ENCODE data around the gene LRRC31.

The LRRC31 gene

GRCh38 chr3:169907476-169907875, 37.7 kb upstream of the LRRC31 start:
- no peak for DNase-seq (ENCODE audit: extremely low spot score)
- ChIA-PET CTCF (no interaction called here), POLR2A (no interaction called here)
- TF ChIP-seq ELF4 (IDR thresholded peaks at IDR 0.05) (no peak), SUZ12 (IDR thresholded peaks at IDR 0.05) (no peak), CTBP1 (IDR thresholded peaks at IDR 0.05; ENCODE audit: borderline replicate concordance) (no peak), SP1 (IDR thresholded peaks at IDR 0.05) (no peak)

DNA sequence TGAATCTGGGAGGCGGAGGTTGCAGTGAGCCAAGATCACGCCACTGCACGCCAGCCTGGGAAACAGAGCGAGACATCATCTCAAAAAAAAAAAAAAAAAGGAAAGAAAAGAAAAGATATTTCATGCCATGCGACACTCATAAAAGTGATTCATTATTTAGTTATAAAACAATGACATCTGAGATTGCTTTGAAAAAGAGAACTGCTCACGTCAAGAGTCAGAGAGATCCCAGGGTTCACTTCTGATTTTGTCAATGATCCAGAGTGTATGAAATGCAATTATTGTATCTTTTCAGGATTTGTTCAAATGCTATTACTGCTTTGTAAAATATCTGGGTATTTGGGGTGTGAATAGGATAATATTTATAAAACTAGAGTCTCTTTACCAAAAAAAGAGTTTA, 35.7 kb upstream of the LRRC31 start:
- ChIA-PET POLR2A (no interaction called here), CTCF (no interaction called here)
- DNase-seq (ENCODE audit: extremely low spot score), result no peak

DNA sequence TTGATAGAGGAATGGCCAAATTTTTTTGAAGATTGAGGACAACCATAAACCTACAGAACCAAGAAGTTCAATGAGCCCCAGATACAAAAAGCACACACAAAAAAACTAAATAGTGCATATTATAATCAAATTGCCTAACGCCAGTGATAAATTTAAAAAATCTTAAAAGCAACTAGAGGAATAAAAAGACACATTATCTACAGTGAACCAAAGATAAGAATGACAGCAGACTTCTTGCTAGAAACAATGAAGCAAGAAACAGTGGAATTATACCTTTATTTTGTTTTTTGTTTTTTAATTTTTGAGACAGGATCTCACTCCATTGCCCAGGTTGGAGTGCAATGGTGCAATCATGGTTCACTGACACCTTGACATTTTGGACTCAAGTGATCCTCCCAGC, 31.7 kb upstream of the LRRC31 start:
- ChIA-PET POLR2A (no interaction called here), CTCF (no interaction called here)
- no peak for DNase-seq (ENCODE audit: extremely low spot score)
- TF ChIP-seq SUZ12 (IDR thresholded peaks at IDR 0.05) (no peak), CTBP1 (IDR thresholded peaks at IDR 0.05; ENCODE audit: borderline replicate concordance) (no peak), HDGF (IDR thresholded peaks at IDR 0.05; ENCODE audit: borderline replicate concordance) (no peak), FOXM1 (IDR thresholded peaks at IDR 0.05; ENCODE audit: borderline replicate concordance) (no peak), LEF1 (IDR thresholded peaks at IDR 0.05; ENCODE audit: borderline replicate concordance) (no peak), NFRKB (IDR thresholded peaks at IDR 0.05) (no peak), ZNF384 (IDR thresholded peaks at IDR 0.05) (no peak), PKNOX1 (IDR thresholded peaks at IDR 0.05) (no peak), ARNT (IDR thresholded peaks at IDR 0.05) (no peak)

More for the DNA sequence above, 35.7 kb upstream of the LRRC31 start:
- TF ChIP-seq FOXM1 (IDR thresholded peaks at IDR 0.05; ENCODE audit: borderline replicate concordance) (no peak), FOXA1 (IDR thresholded peaks at IDR 0.05) (no peak), CTBP1 (IDR thresholded peaks at IDR 0.05; ENCODE audit: borderline replicate concordance) (no peak), LEF1 (IDR thresholded peaks at IDR 0.05; ENCODE audit: borderline replicate concordance) (no peak), HDGF (IDR thresholded peaks at IDR 0.05; ENCODE audit: borderline replicate concordance) (no peak), ZNF384 (IDR thresholded peaks at IDR 0.05) (no peak), SP1 (IDR thresholded peaks at IDR 0.05) (no peak)

- CTCF ChIA-PET, result no interaction called here
These were observed 27.5 kb upstream of the LRRC31 start for GRCh38 chr3:169897284-169897683.

GRCh38 chr3:169895072-169895471, 25.3 kb upstream of the LRRC31 start:
- ChIA-PET CTCF (no interaction called here), POLR2A (interaction anchor here (1.1 kb wide), 1 partner anchor 71 kb away, joined by 4 read pairs; the partner anchor contains the start of gene SEC62)
- TF ChIP-seq SP1 (IDR thresholded peaks at IDR 0.05) (no peak), FOXK2 (IDR thresholded peaks at IDR 0.05) (no peak), L3MBTL2 (conservative IDR thresholded peaks at IDR 0.05) (no peak), ARNT (IDR thresholded peaks at IDR 0.05) (no peak), ZNF384 (IDR thresholded peaks at IDR 0.05) (no peak), BHLHE40 (IDR thresholded peaks at IDR 0.05; ENCODE audit: borderline replicate concordance) (no peak), FOXA1 (IDR thresholded peaks at IDR 0.05) (no peak), HDGF (IDR thresholded peaks at IDR 0.05; ENCODE audit: borderline replicate concordance) (no peak), FOXM1 (IDR thresholded peaks at IDR 0.05; ENCODE audit: borderline replicate concordance) (no peak)
- DNase-seq (ENCODE audit: extremely low spot score), result no peak

More at GRCh38 chr3:169897284-169897683, 27.5 kb upstream of the LRRC31 start:
- POLR2A ChIA-PET, result no interaction called here
- no peak for DNase-seq (ENCODE audit: extremely low spot score)
- TF ChIP-seq FOXK2 (IDR thresholded peaks at IDR 0.05) (no peak), ZNF384 (IDR thresholded peaks at IDR 0.05) (no peak), ARNT (IDR thresholded peaks at IDR 0.05) (no peak), NFRKB (IDR thresholded peaks at IDR 0.05) (no peak), SP1 (IDR thresholded peaks at IDR 0.05) (no peak), LEF1 (IDR thresholded peaks at IDR 0.05; ENCODE audit: borderline replicate concordance) (no peak), HDGF (IDR thresholded peaks at IDR 0.05; ENCODE audit: borderline replicate concordance) (no peak), ELF4 (IDR thresholded peaks at IDR 0.05) (no peak), BHLHE40 (IDR thresholded peaks at IDR 0.05; ENCODE audit: borderline replicate concordance) (no peak), PKNOX1 (IDR thresholded peaks at IDR 0.05) (no peak)

DNA sequence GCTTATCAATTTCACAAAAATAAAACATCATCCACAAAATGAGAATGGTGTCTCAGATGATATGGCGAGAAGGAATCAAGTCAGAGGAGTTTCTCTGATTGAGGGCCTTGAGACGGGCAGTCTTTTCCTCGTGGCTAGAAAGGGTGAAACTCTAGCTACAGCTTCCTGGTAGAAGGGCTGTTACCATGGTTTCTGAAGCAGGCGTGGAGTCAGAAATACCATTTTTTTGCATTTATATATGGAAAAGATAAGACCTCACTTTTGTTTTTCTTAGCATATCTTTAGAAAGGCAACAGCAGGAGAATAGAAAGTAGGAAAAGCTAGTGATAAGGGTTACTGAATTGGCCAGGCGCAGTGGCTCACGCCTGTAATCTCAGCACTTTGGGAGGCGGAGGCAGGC, 24.4 kb upstream of the LRRC31 start:
- no peak for TF ChIP-seq FOXA1 (IDR thresholded peaks at IDR 0.05)
- no peak for TF ChIP-seq LEF1 (IDR thresholded peaks at IDR 0.05; ENCODE audit: borderline replicate concordance)
- no peak for TF ChIP-seq PKNOX1 (IDR thresholded peaks at IDR 0.05)
- TF ChIP-seq SP1 (IDR thresholded peaks at IDR 0.05), result no peak
- TF ChIP-seq TARDBP (IDR thresholded peaks at IDR 0.05), result no peak
- TF ChIP-seq ZNF384 (IDR thresholded peaks at IDR 0.05), result no peak
- no peak for TF ChIP-seq FOXK2 (IDR thresholded peaks at IDR 0.05)
- TF ChIP-seq HDGF (IDR thresholded peaks at IDR 0.05; ENCODE audit: borderline replicate concordance), result no peak
- no peak for TF ChIP-seq ELF4 (IDR thresholded peaks at IDR 0.05)
- TF ChIP-seq NFRKB (IDR thresholded peaks at IDR 0.05), result no peak
- TF ChIP-seq SUZ12 (IDR thresholded peaks at IDR 0.05), result no peak
- TF ChIP-seq FOXM1 (IDR thresholded peaks at IDR 0.05; ENCODE audit: borderline replicate concordance), result no peak
- no peak for TF ChIP-seq BHLHE40 (IDR thresholded peaks at IDR 0.05; ENCODE audit: borderline replicate concordance)
- no peak for TF ChIP-seq CTBP1 (IDR thresholded peaks at IDR 0.05; ENCODE audit: borderline replicate concordance)
- no peak for TF ChIP-seq L3MBTL2 (conservative IDR thresholded peaks at IDR 0.05)
- TF ChIP-seq ARNT (IDR thresholded peaks at IDR 0.05), result no peak
- no peak for DNase-seq (ENCODE audit: extremely low spot score)
- ChIA-PET POLR2A (interaction anchor here (1.1 kb wide), 1 partner anchor 72 kb away, joined by 4 read pairs; the partner anchor contains the start of gene SEC62), CTCF (no interaction called here)

DNA sequence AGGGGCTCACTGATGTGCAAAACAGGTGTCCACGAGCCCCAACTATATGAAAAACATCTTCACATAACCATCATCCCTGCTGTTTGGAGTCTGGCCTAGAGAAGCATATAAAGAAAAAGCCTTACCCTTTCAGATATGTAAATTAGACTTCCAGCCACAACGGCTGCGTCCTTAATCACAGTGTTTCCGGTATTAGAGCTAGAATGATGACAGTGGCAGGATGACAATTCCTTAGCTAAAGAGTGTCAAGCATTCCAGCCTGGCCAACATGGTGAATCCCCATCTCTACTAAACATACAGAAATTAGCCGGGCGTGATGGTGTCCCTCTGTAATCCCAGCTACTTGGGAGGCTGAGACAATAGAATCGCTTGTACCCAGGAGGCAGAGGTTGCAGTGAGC, 22.2 kb upstream of the LRRC31 start:
- TF ChIP-seq ELF4 (IDR thresholded peaks at IDR 0.05), result no peak
- no peak for TF ChIP-seq PKNOX1 (IDR thresholded peaks at IDR 0.05)
- TF ChIP-seq SUZ12 (IDR thresholded peaks at IDR 0.05), result no peak
- TF ChIP-seq ZNF384 (IDR thresholded peaks at IDR 0.05), result no peak
- TF ChIP-seq HDGF (IDR thresholded peaks at IDR 0.05; ENCODE audit: borderline replicate concordance), result no peak
- TF ChIP-seq FOXM1 (IDR thresholded peaks at IDR 0.05; ENCODE audit: borderline replicate concordance), result no peak
- TF ChIP-seq L3MBTL2 (conservative IDR thresholded peaks at IDR 0.05), result no peak
- no peak for TF ChIP-seq ARNT (IDR thresholded peaks at IDR 0.05)
- TF ChIP-seq BHLHE40 (IDR thresholded peaks at IDR 0.05; ENCODE audit: borderline replicate concordance), result no peak
- TF ChIP-seq CTBP1 (IDR thresholded peaks at IDR 0.05; ENCODE audit: borderline replicate concordance), result no peak
- no peak for TF ChIP-seq TARDBP (IDR thresholded peaks at IDR 0.05)
- no peak for TF ChIP-seq FOXA1 (IDR thresholded peaks at IDR 0.05)
- no peak for TF ChIP-seq FOXK2 (IDR thresholded peaks at IDR 0.05)
- no peak for TF ChIP-seq SP1 (IDR thresholded peaks at IDR 0.05)
- no peak for TF ChIP-seq LEF1 (IDR thresholded peaks at IDR 0.05; ENCODE audit: borderline replicate concordance)
- no peak for TF ChIP-seq NFRKB (IDR thresholded peaks at IDR 0.05)
- DNase-seq (ENCODE audit: extremely low spot score), result no peak
- ChIA-PET CTCF (no interaction called here), POLR2A (no interaction called here)

Data from HEK293T (cell line).